PC-3 (cell line): ENCODE results near the gene SH2D2A. TPM values are rescaled to one million over a fixed set of nuclear protein-coding genes. Genes with fewer than 3 reads are reported as not detected.

Experiments used
- ATAC-seq: fragments of 200-7000 bp; cut with Tn5 transposase; 2 replicates; pipeline ENCODE4 v1.9.1; 2020; ENCODE audit warnings: mild to moderate bottlenecking, moderate library complexity
- BruUV-seq: library from RNA; stranded (reverse); fragments of 400-500 nt; replicated peaks from 2 replicates; lab custom pipeline; 2021; lab: Mats Ljungman, UMichigan
- CTCF ChIA-PET: fragments of 300-600 bp; sonication (Branson Sonifier 250); formaldehyde crosslinking; loops from one replicate; lab custom pipeline; 2022; ENCODE audit warnings: antibody characterized with exemption; lab: Charles Lee
- POLR2A ChIA-PET: fragments of 300-600 bp; sonication (Branson Sonifier 250); formaldehyde crosslinking; loops from one replicate; lab custom pipeline; 2022; ENCODE audit warnings: antibody characterized with exemption; ENCODE audit not compliant: unreplicated experiment; lab: Charles Lee
- DNase-seq: peaks from one replicate; pipeline ENCODE4 v3.0.0-alpha.2; 2015
- H2AFZ ChIP-seq: fragments of 300-600 bp; sonication (generic); 2 replicates; pipeline ENCODE4 v1.6.0; 2016; ENCODE audit warnings: antibody characterized with exemption, low read length
- H3F3A ChIP-seq: fragments of 300-600 bp; sonication (generic); one replicate; pipeline ENCODE4 v1.6.0; 2017; ENCODE audit warnings: antibody characterized with exemption, low read length, control low read depth, mild to moderate bottlenecking; ENCODE audit not compliant: unreplicated experiment
- H3K27ac ChIP-seq: fragments of 300-600 bp; sonication (generic); 2 replicates; pipeline ENCODE4 v1.5.1; 2016; ENCODE audit warnings: mild to moderate bottlenecking, low read length
- H3K27me3 ChIP-seq: fragments of 300-600 bp; sonication (generic); 2 replicates; pipeline ENCODE4 v1.6.1; 2016; ENCODE audit warnings: low read length, mixed read lengths
- H3K36me3 ChIP-seq: fragments of 300-600 bp; sonication (generic); 2 replicates; pipeline ENCODE4 v1.6.1; 2016; ENCODE audit warnings: low read depth, mixed run types, low read length, mixed read lengths
- H3K4me1 ChIP-seq: fragments of 300-600 bp; sonication (generic); 2 replicates; pipeline ENCODE4 v1.5.1; 2016; ENCODE audit warnings: low read length; ENCODE audit not compliant: insufficient read depth
- H3K4me2 ChIP-seq: fragments of 300-600 bp; sonication (generic); 2 replicates; pipeline ENCODE4 v1.6.0; 2016; ENCODE audit warnings: low read length
- H3K4me3 ChIP-seq: fragments of 300-600 bp; sonication (generic); 2 replicates; pipeline ENCODE4 v1.5.1; 2016; ENCODE audit warnings: mild to moderate bottlenecking, low read length, mixed read lengths
- H3K79me2 ChIP-seq: fragments of 300-600 bp; sonication (generic); 2 replicates; pipeline ENCODE4 v1.6.1; 2017; ENCODE audit warnings: low read length, mixed read lengths
- H3K9ac ChIP-seq: fragments of 300-600 bp; sonication (generic); 2 replicates; pipeline ENCODE4 v1.6.0; 2016; ENCODE audit warnings: mild to moderate bottlenecking, low read length
- H3K9me2 ChIP-seq: fragments of 300-600 bp; sonication (generic); replicated peaks from 2 replicates; pipeline ENCODE4 v1.6.1; 2016; ENCODE audit warnings: mixed run types, low read length, mixed read lengths
- H3K9me3 ChIP-seq: fragments of 300-600 bp; sonication (generic); 2 replicates; pipeline ENCODE4 v1.6.1; 2016; ENCODE audit warnings: low read length, mixed read lengths
- H4K20me1 ChIP-seq: fragments of 300-600 bp; sonication (generic); 2 replicates; pipeline ENCODE4 v1.6.1; 2016; ENCODE audit warnings: low read length, mixed read lengths
- EZH2 ChIP-seq: fragments of 300-600 bp; sonication (generic); IDR thresholded peaks from one replicate; pipeline ENCODE4 v1.6.1; 2017; ENCODE audit warnings: antibody characterized with exemption, mild to moderate bottlenecking, low read length; ENCODE audit not compliant: unreplicated experiment
- EZH2phosphoT487 ChIP-seq: fragments of 300-600 bp; sonication (generic); IDR thresholded peaks from 2 replicates; pipeline ENCODE4 v1.6.1; 2018; ENCODE audit warnings: mild to moderate bottlenecking, antibody characterized with exemption, low read length, borderline replicate concordance
- intact Hi-C: fragments of 100-400 bp; cut with micrococcal nuclease; formaldehyde crosslinking; loops from 2 replicates; pipeline ENCODE4 v1.9.0; 2023
- total RNA-seq: library from RNA; depleted of rRNA; stranded (reverse); fragments of >200 nt; gene quantifications from 2 replicates; pipeline ENCODE4 v1.2.3, GENCODE V29; 2014
- TF ChIP-seq, protein P1 (sequence below): fragments of 300-600 bp; sonication (generic); conservative IDR thresholded peaks from 2 replicates; pipeline ENCODE4 v1.5.1; 2017; ENCODE audit warnings: antibody characterized with exemption, low read depth, mild to moderate bottlenecking, low read length

The SH2D2A gene
- total RNA-seq, 1 experiment from 2014 or later, result 6.9 TPM

DNA sequence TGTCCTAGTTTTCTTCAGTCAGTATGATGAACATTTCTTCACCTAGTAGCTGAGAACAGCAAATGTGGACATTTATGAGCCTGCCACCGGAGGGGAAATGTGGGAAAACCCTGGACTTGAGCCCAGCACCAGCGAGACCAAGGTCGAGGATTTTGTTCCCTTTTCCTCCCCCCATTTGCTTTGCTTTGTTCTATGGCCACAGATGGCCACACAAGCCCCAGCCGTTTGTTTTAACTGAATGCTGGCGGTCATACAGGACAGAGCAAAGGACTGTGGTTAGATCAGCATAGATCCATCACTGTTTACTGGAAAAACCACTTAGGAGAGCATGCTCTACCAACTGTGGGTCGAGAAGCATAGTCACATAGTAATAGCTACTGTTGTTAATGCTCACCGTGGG is 20.9 kb downstream of the SH2D2A start:
- Histone ChIP-seq H3K27ac (no peak overlapping the region), H3K36me3 (peaks cover 85% of the 10 kb centered on the region), H3K9ac (no peak overlapping the region), H4K20me1 (no peaks in the 10 kb centered on the region), H3K27me3 (no peaks in the 10 kb centered on the region), H3F3A (no peaks in the 10 kb centered on the region), H3K79me2 (peaks cover 10% of the 10 kb centered on the region; the same call in 1 of the 2 replicates), H3K4me2 (no peak overlapping the region), H3K4me3 (no peak overlapping the region), H3K9me2 (no peaks in the 10 kb centered on the region), H3K9me3 (no peaks in the 10 kb centered on the region), H3K4me1 (peaks cover 10% of the 10 kb centered on the region), H2AFZ (no peak overlapping the region)
- intact Hi-C loops, result no loop called here
- ChIA-PET CTCF (interaction anchor here (1.0 kb wide), 1 partner anchor 69 kb away, joined by 4 read pairs; no protein-coding TSS in a partner anchor), POLR2A (no interaction called here)
- no TSS peak for BruUV-seq
- DNase-seq, result no peak
- TF ChIP-seq EZH2 (no peak), EZH2phosphoT487 (no peak)
- TF ChIP-seq, protein P1, sequence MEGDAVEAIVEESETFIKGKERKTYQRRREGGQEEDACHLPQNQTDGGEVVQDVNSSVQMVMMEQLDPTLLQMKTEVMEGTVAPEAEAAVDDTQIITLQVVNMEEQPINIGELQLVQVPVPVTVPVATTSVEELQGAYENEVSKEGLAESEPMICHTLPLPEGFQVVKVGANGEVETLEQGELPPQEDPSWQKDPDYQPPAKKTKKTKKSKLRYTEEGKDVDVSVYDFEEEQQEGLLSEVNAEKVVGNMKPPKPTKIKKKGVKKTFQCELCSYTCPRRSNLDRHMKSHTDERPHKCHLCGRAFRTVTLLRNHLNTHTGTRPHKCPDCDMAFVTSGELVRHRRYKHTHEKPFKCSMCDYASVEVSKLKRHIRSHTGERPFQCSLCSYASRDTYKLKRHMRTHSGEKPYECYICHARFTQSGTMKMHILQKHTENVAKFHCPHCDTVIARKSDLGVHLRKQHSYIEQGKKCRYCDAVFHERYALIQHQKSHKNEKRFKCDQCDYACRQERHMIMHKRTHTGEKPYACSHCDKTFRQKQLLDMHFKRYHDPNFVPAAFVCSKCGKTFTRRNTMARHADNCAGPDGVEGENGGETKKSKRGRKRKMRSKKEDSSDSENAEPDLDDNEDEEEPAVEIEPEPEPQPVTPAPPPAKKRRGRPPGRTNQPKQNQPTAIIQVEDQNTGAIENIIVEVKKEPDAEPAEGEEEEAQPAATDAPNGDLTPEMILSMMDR, result no peak
- ATAC-seq, result no peak

DNA sequence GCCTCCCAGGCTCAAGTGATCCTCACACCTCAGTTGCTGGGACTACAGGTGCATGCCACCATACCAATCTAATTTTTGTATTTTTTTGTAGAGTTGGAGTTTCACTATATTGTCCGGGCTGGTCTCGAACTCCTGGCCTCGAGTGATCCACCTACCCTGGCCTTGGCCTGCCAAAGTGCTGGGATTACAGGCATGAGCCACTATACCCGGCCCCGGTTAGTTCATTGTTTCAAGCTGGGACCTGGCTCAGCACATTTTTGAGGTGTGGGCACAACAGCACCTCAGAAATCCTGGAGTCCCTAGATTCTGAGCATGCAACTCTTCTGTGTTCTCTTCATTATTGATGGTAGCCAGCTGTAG is 21.3 kb downstream of the SH2D2A start:
- CTCF ChIA-PET, result no interaction called here
- Histone ChIP-seq H3K9ac (no peak overlapping the region), H2AFZ (no peak overlapping the region), H3K4me2 (no peak overlapping the region), H3F3A (no peaks in the 10 kb centered on the region), H3K27ac (no peak overlapping the region), H3K4me1 (peaks cover 10% of the 10 kb centered on the region), H4K20me1 (no peaks in the 10 kb centered on the region), H3K36me3 (peaks cover 85% of the 10 kb centered on the region), H3K79me2 (peaks cover 11% of the 10 kb centered on the region; the same call in 1 of the 2 replicates), H3K27me3 (no peaks in the 10 kb centered on the region), H3K4me3 (no peak overlapping the region), H3K9me2 (no peaks in the 10 kb centered on the region), H3K9me3 (no peaks in the 10 kb centered on the region)
- ATAC-seq (no peak), DNase-seq (no peak)
- TF ChIP-seq, protein P1, result no peak
- no peak for TF ChIP-seq EZH2
- TF ChIP-seq EZH2phosphoT487, result no peak
- POLR2A ChIA-PET, result no interaction called here
- intact Hi-C loops, result no loop called here
- no TSS peak for BruUV-seq

GRCh38 chr1:156794506-156795373 is 21.9 kb downstream of the SH2D2A start:
- Histone ChIP-seq H3K4me1 (peaks cover 10% of the 10 kb centered on the region), H2AFZ (no peak overlapping the region), H3K9me2 (no peaks in the 10 kb centered on the region), H3F3A (no peaks in the 10 kb centered on the region), H4K20me1 (no peaks in the 10 kb centered on the region), H3K27me3 (no peaks in the 10 kb centered on the region), H3K4me2 (no peak overlapping the region), H3K9me3 (no peaks in the 10 kb centered on the region), H3K36me3 (peaks cover 84% of the 10 kb centered on the region), H3K4me3 (no peak overlapping the region), H3K27ac (no peak overlapping the region), H3K9ac (no peak overlapping the region), H3K79me2 (peaks cover 16% of the 10 kb centered on the region; the same call in 1 of the 2 replicates)
- TF ChIP-seq EZH2, result no peak
- TF ChIP-seq EZH2phosphoT487, result no peak
- TF ChIP-seq, protein P1, result no peak
- no TSS peak for BruUV-seq
- intact Hi-C loops, result no loop called here
- DNase-seq (no peak), ATAC-seq (no peak)
- CTCF ChIA-PET, result no interaction called here
- POLR2A ChIA-PET, result no interaction called here
